Measurements from ENCODE around the gene ASCC3. TPM values are rescaled to one million over a fixed set of nuclear protein-coding genes. Genes with fewer than 3 reads are reported as not detected.

The ASCC3 gene
- total and polyA plus RNA-seq, 2 experiments from 2014 or later: 92.9 to 129 TPM

DNA sequence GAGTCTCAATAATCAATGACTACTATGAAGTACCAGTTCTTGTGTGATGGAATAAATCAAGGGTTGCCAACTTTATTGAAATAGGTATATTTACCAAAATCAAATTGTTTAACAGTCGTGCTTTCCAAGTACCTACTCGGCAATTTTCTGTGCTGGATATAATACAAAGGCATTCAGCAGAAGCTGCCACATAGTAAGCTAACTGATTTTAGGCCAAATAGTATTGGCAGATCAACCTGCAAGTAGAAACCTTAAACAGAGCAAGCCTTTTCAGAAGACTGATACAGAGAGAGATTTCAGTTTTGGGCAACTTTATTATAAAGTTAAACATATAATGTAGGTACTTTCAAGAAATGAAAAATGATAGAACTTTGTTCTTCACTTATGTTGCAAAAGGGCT lies 174.6 kb downstream of the ASCC3 start (continued):
- TF ChIP-seq, protein P1, sequence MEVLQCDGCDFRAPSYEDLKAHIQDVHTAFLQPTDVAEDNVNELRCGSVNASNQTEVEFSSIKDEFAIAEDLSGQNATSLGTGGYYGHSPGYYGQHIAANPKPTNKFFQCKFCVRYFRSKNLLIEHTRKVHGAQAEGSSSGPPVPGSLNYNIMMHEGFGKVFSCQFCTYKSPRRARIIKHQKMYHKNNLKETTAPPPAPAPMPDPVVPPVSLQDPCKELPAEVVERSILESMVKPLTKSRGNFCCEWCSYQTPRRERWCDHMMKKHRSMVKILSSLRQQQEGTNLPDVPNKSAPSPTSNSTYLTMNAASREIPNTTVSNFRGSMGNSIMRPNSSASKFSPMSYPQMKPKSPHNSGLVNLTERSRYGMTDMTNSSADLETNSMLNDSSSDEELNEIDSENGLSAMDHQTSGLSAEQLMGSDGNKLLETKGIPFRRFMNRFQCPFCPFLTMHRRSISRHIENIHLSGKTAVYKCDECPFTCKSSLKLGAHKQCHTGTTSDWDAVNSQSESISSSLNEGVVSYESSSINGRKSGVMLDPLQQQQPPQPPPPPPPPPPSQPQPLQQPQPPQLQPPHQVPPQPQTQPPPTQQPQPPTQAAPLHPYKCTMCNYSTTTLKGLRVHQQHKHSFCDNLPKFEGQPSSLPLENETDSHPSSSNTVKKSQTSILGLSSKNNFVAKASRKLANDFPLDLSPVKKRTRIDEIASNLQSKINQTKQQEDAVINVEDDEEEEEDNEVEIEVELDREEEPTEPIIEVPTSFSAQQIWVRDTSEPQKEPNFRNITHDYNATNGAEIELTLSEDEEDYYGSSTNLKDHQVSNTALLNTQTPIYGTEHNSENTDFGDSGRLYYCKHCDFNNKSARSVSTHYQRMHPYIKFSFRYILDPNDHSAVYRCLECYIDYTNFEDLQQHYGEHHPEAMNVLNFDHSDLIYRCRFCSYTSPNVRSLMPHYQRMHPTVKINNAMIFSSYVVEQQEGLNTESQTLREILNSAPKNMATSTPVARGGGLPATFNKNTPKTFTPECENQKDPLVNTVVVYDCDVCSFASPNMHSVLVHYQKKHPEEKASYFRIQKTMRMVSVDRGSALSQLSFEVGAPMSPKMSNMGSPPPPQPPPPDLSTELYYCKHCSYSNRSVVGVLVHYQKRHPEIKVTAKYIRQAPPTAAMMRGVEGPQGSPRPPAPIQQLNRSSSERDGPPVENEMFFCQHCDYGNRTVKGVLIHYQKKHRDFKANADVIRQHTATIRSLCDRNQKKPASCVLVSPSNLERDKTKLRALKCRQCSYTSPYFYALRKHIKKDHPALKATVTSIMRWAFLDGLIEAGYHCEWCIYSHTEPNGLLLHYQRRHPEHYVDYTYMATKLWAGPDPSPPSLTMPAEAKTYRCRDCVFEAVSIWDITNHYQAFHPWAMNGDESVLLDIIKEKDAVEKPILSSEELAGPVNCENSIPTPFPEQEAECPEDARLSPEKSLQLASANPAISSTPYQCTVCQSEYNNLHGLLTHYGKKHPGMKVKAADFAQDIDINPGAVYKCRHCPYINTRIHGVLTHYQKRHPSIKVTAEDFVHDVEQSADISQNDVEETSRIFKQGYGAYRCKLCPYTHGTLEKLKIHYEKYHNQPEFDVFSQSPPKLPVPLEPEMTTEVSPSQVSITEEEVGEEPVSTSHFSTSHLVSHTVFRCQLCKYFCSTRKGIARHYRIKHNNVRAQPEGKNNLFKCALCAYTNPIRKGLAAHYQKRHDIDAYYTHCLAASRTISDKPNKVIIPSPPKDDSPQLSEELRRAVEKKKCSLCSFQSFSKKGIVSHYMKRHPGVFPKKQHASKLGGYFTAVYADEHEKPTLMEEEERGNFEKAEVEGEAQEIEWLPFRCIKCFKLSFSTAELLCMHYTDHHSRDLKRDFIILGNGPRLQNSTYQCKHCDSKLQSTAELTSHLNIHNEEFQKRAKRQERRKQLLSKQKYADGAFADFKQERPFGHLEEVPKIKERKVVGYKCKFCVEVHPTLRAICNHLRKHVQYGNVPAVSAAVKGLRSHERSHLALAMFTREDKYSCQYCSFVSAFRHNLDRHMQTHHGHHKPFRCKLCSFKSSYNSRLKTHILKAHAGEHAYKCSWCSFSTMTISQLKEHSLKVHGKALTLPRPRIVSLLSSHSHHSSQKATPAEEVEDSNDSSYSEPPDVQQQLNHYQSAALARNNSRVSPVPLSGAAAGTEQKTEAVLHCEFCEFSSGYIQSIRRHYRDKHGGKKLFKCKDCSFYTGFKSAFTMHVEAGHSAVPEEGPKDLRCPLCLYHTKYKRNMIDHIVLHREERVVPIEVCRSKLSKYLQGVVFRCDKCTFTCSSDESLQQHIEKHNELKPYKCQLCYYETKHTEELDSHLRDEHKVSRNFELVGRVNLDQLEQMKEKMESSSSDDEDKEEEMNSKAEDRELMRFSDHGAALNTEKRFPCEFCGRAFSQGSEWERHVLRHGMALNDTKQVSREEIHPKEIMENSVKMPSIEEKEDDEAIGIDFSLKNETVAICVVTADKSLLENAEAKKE (CRISPR knock-in tag; IDR thresholded peaks at IDR 0.05): no peak
- no peak for TF ChIP-seq EZH2 (IDR thresholded peaks at IDR 0.05; ENCODE audit: low read depth, unreplicated experiment)
- no peak for TF ChIP-seq STAT1 (IDR thresholded peaks at IDR 0.05; ENCODE audit: unreplicated experiment)
- TF ChIP-seq EZH2phosphoT487 (IDR thresholded peaks at IDR 0.05; ENCODE audit: unreplicated experiment): no peak
- TF ChIP-seq, protein P2, sequence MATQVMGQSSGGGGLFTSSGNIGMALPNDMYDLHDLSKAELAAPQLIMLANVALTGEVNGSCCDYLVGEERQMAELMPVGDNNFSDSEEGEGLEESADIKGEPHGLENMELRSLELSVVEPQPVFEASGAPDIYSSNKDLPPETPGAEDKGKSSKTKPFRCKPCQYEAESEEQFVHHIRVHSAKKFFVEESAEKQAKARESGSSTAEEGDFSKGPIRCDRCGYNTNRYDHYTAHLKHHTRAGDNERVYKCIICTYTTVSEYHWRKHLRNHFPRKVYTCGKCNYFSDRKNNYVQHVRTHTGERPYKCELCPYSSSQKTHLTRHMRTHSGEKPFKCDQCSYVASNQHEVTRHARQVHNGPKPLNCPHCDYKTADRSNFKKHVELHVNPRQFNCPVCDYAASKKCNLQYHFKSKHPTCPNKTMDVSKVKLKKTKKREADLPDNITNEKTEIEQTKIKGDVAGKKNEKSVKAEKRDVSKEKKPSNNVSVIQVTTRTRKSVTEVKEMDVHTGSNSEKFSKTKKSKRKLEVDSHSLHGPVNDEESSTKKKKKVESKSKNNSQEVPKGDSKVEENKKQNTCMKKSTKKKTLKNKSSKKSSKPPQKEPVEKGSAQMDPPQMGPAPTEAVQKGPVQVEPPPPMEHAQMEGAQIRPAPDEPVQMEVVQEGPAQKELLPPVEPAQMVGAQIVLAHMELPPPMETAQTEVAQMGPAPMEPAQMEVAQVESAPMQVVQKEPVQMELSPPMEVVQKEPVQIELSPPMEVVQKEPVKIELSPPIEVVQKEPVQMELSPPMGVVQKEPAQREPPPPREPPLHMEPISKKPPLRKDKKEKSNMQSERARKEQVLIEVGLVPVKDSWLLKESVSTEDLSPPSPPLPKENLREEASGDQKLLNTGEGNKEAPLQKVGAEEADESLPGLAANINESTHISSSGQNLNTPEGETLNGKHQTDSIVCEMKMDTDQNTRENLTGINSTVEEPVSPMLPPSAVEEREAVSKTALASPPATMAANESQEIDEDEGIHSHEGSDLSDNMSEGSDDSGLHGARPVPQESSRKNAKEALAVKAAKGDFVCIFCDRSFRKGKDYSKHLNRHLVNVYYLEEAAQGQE (IDR thresholded peaks at IDR 0.05; ENCODE audit: unreplicated experiment): no peak

DNA sequence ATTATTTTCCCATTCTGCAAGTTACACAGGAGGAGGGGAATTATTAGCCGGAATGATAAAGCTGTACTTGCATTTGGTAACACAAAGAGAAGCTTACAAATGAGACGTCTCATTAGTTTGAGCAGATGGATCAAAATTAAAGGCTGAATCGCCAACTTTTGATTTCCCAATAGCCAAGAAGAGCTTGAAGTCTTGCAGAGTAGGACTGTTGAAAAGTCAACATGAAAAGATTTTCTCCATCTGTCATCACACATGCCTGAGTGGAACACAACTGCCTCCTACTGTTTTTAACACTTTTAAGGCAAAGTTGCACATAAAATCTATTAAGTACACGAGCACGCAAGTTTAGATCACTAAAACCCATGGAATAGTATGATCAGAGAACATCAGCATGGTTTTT lies 176.2 kb downstream of the ASCC3 start:
- H3K36me3 Mint-ChIP-seq (ENCODE audit: low read depth): peaks cover 26% of the 10 kb centered on the region
- no peak overlapping the region for H3K4me3 Mint-ChIP-seq
- Histone ChIP-seq H3K4me2 (no peak overlapping the region), H2AFZ (no peak overlapping the region), H3K36me3 (ENCODE audit: insufficient read depth) (no peaks in the 10 kb centered on the region), H3F3A (replicated peaks; ENCODE audit: low read depth) (no peaks in the 10 kb centered on the region), H3K27ac (ENCODE audit: low read depth) (no peak overlapping the region), H3K4me1 (ENCODE audit: insufficient read depth) (no peaks in the 10 kb centered on the region), H3K4me3 (no peak overlapping the region), H3K27me3 (ENCODE audit: insufficient read depth) (no peaks in the 10 kb centered on the region), H4K20me1 (replicated peaks; ENCODE audit: insufficient read depth) (no peaks in the 10 kb centered on the region), H3K9me2 (ENCODE audit: insufficient read depth) (no peaks in the 10 kb centered on the region), H3K79me2 (replicated peaks; ENCODE audit: insufficient read depth) (no peaks in the 10 kb centered on the region)
- peaks cover 24% of the 10 kb centered on the region for H3K9me3 Mint-ChIP-seq
- H3K4me1 Mint-ChIP-seq: no peaks in the 10 kb centered on the region
- DNase-seq (ENCODE audit: low spot score): no peak
- no peaks in the 10 kb centered on the region for H3K27me3 Mint-ChIP-seq (ENCODE audit: insufficient read depth, low read depth, poor library complexity)
- ATAC-seq: no peak
- H3K27ac Mint-ChIP-seq: no peak overlapping the region
- TF ChIP-seq POLR2AphosphoS5 (IDR thresholded peaks at IDR 0.05; ENCODE audit: low read depth) (no peak), ZNF114 (CRISPR knock-in tag; IDR thresholded peaks at IDR 0.05) (no peak), EZH2 (IDR thresholded peaks at IDR 0.05; ENCODE audit: low read depth, unreplicated experiment) (no peak)
- TF ChIP-seq, protein P3, sequence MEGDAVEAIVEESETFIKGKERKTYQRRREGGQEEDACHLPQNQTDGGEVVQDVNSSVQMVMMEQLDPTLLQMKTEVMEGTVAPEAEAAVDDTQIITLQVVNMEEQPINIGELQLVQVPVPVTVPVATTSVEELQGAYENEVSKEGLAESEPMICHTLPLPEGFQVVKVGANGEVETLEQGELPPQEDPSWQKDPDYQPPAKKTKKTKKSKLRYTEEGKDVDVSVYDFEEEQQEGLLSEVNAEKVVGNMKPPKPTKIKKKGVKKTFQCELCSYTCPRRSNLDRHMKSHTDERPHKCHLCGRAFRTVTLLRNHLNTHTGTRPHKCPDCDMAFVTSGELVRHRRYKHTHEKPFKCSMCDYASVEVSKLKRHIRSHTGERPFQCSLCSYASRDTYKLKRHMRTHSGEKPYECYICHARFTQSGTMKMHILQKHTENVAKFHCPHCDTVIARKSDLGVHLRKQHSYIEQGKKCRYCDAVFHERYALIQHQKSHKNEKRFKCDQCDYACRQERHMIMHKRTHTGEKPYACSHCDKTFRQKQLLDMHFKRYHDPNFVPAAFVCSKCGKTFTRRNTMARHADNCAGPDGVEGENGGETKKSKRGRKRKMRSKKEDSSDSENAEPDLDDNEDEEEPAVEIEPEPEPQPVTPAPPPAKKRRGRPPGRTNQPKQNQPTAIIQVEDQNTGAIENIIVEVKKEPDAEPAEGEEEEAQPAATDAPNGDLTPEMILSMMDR (conservative IDR thresholded peaks at IDR 0.05; ENCODE audit: low read depth in 2 of 2): no peak

Data from GM23338 (cell line).